NCI-H1436 (cell line): ENCODE results near the gene MAPK7.
A peak's percentile ranks its signal among the peaks of the same experiment; 100 is the strongest.

Experiments used
- DNase-seq: peaks from one replicate; lab custom pipeline; 2025; lab: John Stamatoyannopoulos, UW

The MAPK7 gene

GRCh38 chr17:19378416-19379360 lies at the start of gene MAPK7:
Gene MAPK7 (plus strand): TSS chr17:19378498. CDS start chr17:19378901, 403 bp downstream.
- no peak for DNase-seq

DNA sequence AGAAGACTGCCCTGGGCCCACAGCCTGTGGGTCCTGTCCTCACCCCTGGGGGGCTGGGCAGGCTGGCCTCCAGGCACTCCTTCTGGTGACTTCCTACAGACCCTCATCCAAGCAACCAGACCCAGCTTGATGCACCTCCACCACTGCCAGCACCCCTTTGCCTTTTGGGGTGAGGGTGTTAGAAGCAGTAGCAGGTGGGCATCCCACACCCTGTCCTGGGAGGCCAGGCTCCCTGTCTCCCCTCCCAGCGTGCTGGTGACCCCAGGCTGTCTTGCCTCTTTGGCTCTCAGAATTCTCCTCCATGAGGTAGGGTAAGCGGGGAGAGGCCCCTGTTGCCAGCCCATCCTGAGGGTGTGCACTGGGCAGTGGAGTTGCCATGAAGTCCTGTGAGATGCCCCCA lies 49.2 kb upstream of the MAPK7 start:
- no peak for DNase-seq

- no peak for DNase-seq
Measured at GRCh38 chr17:19329839-19330238, 48.5 kb upstream of the MAPK7 start.

DNA sequence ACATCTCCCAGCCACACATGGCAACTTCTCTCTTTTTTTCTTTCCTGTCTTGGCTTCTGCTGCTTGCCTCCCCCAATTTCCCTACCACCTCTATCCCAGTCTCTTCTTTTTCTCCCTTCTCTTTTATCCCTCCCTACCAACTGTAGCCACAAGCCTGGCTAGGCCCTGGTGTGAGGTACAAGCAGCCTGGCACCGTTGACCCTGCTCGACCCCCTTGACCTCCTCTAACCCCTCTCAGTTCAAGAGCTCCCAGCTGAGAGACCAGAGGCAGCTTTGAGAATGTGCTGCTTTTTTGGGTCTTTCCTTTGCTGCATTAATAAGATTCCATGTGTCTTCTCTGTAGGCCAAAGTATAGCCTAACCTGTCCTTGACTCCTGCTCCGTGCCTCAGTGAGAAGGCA lies 48.0 kb upstream of the MAPK7 start:
- no peak for DNase-seq

DNA sequence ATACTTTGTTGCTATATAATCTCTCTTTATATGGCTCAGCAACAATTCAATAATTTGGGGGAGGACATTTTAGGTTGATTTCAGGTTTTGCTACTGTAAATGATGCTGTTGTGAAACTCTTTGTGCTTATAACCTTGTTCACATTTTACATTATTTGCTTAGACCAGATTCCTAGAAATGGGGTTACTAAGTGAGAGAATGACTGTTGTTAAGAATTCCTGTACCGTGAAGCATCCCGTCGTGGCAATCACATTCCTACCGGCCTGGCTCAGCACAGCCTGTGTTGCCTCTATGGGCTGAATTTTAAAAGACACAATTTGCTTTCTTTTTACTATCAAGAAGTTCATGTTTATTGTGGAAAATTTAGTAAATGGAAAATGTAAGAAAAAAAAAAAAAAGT lies 47.2 kb upstream of the MAPK7 start:
- DNase-seq = no peak

GRCh38 chr17:19331543-19332245 lies 46.6 kb upstream of the MAPK7 start:
- DNase-seq = no peak

DNA sequence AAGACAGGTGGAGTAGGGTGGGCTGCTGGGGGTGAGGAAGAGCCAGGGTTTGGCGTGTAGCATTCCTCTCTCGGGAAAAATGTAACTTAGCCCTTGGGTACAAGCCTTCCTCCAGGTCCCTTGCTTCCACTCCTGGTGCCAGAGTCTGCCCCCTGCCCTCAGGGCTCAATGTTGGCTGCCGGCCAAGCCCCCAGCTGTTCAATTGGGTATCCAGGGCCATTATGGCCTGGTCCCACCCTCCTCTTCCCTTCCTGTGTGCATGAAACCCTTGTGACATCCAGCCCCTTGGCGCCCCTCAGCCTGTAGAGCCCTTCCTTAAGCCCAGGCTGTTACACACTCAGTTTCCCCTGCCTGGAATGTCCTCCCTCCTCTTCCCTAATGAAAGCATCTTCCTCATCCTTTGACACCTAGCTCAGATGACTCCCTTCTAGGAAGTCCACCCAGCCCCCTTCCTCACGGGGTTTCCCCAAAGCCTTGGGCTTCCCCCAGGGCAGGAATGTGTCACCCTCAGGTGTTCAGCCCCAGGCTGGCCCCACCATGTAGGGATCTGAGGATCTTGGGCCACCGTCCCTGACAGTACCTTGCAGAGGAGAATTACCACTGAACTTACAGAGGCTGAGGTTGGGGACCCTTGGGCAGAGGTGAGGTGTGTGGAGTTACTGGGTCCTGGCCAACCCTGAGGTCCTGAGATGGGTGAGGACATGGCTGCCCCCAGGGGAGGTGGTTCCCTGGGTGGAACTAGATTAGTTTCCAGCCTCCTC lies 45.7 kb upstream of the MAPK7 start:
- no peak for DNase-seq

DNA sequence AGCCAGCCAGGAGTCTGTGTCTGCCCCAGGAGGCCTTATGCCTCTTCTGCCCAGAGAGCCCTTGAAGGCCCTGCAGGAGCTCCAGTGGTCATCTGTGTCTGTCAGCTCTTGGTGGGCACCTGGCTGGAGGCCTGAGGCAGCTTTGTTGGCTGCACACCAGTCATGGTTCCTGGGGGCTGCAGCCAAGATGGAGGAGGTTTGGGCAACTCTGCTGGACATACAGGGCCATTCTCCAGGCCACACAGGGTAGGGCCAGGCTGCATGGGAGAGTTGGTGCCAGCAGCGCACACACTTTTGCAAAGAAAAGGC lies 45.2 kb upstream of the MAPK7 start:
- DNase-seq = no peak

GRCh38 chr17:19333736-19334290 lies 44.5 kb upstream of the MAPK7 start:
- no peak for DNase-seq

- DNase-seq = no peak
Measured at GRCh38 chr17:19334331-19334730, 44.0 kb upstream of the MAPK7 start.

GRCh38 chr17:19335951-19336631 lies 42.2 kb upstream of the MAPK7 start:
- no peak for DNase-seq

DNA sequence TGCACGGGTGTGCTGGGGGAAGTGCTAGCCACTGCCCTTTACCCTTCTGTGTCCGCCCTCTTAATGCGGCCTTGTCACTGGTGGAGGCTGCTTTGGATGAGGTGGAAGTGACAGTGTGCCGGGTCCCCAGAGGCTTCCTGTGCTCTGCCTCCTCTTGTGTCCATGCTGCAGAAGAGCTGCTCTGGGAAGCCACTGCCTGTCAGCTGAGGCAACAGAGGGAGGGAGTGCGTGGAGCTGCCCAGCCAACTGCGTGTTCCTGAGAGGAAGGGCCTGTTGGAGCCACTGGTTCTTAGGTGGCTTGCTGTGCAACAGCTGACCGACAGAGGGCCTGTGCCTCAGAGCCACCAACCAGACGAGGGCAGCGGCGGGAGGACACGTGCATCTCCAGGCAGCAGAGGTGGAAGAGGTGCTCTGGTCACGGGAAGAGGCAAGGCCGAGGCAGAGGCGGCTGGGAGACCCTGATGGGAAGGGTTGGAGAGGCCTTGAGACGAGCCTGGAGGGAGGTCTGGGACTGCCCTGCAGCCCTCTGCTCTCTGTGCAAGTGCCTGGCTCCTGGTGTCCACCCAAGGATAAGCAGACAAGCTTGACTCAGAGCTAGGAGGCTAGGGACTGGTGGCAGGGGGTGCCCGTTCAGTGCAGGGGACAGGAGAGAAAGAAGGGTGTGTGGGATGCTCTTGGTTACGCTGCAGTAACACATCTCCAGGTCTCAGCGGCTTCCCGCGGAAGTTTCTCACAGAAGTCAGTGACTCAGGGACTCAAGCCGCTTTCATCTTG lies 41.2 kb upstream of the MAPK7 start:
- DNase-seq = no peak

- DNase-seq = no peak
Measured at GRCh38 chr17:19337712-19338023, 40.6 kb upstream of the MAPK7 start.

DNA sequence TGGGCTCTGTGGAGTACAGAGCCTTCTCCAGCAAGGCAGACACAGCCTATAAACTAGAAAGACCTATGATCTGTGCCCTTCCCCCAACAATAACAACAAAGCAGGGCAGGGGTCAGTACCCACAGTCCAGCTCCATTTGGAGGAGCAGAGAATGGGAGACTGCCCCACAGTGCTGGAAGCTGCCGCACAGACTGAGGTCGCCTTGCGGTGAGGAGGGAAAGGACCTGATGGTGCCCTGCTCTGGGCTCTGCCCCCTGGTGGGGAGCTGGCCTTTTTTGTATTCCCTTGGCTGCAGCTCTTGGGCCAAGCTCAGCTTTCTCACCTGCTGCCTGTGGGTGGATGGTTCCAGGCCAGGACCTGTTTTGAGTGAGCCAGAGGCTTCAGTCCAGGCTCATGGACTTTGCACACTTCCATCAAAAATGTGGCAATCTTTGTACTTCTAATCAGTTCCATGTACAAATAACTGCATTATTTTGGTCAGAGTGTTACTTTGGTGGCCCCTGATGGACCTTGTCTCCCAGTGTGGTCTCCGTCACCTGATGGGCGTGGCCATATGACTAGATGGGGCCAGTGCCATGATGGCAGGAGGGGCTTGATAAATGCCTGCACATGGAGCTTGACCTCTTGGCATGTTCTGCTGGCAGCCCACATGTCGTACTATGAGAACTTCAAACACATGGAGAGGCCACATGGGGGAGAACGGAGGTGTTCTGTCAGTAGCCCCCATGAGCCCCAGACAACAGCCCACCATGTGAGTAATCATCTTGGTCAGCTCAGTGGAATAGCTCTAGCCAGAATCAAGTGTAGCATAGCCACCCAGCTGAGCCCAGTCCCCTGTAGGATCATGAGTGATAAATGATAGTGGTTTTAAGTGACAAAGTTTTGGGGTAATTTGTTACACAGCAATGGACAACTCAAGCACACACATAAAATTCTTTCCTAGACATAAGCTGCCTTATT lies 40.0 kb upstream of the MAPK7 start:
- DNase-seq = peak; percentile 27

- no peak for DNase-seq
Measured at GRCh38 chr17:19339341-19339815, 38.9 kb upstream of the MAPK7 start.

GRCh38 chr17:19341211-19341631 lies 37.1 kb upstream of the MAPK7 start:
- no peak for DNase-seq

DNA sequence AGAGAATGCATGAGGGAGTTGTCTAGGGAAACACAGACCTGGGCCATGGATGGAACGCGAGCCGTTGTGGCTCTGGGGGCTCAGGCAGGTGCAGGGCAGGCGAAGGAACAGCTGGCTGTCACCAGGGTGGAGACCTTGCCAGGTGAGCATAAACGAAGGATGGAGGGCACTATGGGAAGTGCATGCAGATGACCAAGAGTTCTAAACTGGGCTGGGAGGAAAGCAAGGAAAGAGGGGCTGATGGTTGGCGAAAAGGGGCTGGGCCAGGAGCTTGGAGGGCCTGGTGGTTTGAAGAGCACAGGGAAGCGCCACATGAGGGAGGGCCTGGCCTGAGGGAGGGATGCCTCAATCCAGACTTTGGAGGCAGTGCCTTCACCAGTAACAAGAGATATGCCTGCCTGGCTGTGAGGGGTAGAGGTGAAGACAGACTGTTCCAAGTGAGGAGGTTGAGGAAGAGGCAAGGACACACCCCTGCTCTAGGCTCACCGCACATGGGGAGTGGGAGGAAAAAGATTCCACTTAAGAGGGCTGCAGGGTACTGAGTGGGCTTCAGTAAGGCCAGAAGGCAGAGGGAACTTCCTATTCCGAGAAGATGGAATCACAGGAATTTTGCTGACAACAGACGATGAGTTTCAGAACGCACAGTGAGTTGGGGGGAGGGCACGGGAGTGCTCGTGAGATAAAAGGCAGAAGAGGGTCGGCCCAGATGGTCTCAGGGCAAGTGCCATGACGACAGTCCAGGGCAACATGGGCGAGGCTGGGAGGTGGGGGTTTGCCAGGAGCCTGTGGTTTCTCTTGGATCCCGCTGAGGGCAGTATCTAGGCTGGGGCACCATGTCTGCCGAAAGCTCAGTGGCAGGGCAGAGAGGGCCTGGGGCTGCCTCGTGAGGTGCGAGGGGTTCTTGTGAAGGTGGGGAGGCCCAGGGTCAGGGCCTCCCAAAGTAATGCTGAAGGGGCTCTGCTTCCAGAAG lies 36.4 kb upstream of the MAPK7 start:
- no peak for DNase-seq

GRCh38 chr17:19342611-19343255 lies 35.6 kb upstream of the MAPK7 start:
- DNase-seq = no peak
